Activated CD8-positive, alpha-beta memory T cell treated with anti-CD3 and anti-CD28 coated beads, Interleukin-2, amount 50 U/mL, for 4 hours (primary cell): ENCODE data around the gene VDAC2.

Source experiments
- DNase-seq: peaks from one replicate; pipeline ENCODE4 v3.0.0-alpha.2; 2020

VDAC2 gene

DNA sequence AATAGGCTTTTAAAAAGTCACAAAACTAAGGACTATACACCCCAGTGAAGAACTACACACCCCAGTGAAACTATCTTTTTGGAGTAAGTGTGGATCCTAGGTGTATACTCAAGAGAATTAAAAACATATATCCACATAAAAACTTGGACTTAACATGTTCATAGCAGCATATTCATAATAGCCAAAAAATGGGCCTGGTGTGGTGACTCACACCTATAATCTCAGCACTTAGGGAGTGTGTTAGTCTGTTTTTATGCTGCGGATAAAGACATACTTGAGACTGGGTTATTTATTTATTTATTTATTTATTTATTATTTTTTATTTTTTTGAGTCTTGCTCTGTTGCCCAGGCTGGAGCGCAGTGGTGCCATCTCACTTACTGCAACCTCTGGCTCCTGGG, 44.1 kb downstream of the VDAC2 start:
- no peak for DNase-seq

DNA sequence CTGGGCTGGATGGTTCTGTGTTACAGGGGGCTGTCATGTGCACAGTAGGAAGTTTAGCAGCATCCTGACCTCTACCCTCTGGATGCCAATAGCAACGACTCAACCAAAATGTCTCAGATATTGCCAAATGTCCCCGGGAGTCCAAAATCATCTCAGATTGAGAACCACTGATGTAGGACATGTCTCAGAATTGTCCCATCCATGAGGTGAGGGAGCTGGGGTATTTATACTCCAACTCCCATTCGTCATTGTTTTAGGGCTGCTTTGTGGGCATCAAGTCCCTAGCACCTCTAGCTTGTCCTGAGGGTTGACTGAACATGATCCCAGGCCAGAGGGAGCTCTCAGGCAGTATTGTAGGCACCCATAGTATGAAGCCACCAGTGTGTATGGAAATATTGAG, 50.4 kb downstream of the VDAC2 start:
- DNase-seq = no peak

DNA sequence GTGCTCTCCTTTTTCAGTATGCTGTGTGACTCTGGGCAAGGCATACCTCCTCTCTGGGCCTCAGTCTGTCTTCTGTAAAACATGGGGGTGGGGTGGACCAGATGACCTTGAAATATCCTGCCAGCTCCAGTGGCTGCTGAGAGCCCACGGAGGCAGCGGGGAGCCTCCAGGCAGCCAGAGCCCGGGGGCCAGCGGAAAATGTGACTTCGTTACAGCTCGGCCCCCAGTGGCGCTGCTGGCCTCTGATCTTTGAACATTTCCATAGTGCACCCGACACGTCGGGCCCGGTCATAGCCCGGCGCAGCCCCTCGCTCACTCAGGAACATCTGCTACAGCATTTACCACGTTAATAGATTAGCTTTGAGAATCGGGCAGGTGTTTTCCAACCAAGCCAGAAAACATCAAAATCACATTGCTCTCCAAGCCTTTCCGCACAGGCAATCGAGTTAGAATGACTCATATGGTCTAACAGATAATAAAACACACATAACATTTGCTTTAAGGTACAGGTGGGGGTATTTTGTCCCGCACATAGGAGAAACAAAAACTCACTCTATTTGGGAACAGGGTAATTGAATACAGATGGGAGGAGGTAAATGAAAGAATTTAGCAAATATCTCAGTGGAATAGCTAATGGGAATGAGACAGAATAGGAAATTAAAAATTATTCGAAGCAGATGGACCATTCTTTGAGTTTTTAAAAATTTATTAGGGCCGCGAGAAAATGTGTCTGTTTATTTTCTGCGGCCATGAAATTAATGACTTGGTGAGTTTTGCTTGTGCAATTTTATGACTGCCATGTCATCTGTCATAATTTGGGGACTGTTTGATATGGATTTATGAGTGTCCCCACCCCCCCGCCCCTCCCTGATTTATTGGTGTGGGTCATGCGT, 51.5 kb downstream of the VDAC2 start:
- no peak for DNase-seq

DNA sequence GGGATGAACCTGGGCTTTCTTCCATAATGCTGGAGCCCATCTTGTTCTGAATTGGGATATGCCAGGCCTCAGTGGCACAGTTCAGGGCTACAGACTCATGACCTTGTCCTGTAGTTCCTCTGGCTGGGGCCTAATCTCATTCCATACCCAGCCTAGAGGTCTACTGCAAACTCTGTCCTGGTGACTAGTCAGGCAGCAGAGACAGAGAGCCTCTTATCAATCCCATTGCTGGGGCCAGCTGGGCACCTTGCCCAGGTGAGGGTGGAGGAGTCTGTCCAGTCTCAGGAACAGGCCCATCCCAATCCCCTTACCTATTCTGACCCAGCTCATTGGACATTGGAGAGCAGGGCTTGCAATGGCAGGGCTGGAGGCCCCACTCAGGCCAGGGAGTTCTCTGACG, 53.2 kb downstream of the VDAC2 start:
- no peak for DNase-seq

DNA sequence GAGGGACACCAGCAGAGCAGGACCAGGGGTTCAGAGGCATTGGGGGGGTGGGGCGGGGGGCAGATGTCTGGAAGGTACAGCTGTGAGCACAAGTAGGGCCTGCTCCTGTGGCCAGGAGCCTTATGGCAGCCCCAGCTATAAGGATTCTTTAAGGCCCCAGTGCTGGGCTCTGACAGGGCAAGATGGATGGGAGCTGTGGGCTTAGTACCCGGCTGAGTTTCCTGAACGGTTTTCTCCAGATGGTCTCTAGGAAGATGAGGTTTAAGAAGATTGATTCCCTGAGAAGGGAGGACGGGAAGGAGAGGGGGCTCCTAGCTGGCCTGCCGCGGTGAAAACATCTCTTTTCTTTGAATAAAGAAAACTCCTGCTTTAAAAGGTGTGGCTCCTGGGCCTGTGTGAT, 55.3 kb downstream of the VDAC2 start:
- no peak for DNase-seq

DNA sequence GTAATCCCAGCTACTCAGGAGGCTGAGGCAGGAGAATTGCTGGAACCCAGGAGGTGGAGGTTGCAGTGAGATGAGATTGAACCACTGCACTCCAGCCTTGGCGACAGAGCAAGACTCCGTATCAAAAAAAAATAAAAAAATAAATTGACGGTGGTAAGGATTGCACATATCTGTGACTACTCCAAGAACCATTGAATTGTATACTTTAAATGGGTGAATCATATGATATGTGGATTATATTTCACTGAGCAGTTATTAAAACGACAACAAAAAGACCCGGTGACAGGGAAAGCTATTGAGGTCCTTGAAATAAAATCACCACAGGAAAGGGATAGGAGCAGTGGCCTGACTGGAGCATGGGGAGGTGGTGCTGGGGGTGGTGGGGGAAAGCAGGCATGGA, 56.3 kb downstream of the VDAC2 start:
- no peak for DNase-seq

DNA sequence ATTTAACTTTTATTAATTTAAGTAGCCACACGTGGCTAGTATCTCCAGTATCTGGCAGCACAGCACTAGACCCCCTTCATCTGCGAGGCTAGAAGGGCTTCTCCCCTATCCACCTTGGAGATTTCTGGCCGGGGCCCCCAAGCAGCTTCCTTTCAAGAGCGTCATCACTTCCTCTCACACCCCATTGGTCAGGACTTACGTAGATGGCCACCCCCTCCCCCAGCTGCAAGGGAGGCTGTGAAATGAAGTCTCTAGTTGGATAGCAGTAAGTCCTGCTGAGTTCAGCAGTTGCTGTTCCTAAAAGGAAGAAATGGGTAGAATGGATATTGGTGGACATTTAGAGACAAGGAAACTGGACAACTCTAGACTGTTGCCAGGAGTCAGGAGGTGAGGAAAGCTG, 59.0 kb downstream of the VDAC2 start:
- DNase-seq = no peak

DNA sequence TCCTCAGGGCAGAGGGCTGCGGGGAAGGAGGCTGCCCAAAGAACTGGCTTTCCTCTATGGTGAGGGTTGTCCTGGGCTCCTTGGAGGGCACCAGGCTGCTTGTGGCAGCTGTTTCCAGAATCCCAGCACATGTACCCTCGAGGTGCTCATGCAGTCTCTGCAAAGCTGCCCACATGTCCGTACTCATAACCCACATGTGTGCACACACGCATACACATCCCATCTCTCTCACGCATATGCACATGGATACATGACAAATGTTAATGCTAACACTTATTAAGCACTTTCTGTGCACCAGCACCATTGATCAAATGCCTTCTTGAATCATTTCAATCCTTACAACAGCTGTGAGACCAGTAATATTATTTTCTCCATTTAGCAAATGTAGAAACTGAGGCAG, 61.5 kb downstream of the VDAC2 start:
- no peak for DNase-seq

DNA sequence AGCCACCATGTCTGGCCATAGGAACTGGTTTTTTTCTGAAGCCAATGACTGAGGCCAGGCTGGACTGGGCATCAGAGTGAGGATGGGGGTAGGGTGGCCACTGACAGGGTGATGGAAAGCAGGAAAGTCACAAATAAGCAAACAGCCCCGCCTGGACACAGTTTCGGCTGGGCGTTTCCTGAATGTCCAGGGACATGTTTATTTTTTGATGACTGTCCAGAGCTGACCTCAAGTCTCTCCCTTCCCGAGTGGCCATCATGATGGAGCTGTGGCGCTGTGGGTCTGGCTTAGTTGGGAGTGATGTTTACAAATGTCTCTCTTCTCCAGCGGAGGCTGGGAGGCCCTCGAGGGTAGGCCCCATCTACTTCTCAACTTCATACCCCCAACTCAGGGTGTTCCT, 62.3 kb downstream of the VDAC2 start:
- DNase-seq = no peak

DNA sequence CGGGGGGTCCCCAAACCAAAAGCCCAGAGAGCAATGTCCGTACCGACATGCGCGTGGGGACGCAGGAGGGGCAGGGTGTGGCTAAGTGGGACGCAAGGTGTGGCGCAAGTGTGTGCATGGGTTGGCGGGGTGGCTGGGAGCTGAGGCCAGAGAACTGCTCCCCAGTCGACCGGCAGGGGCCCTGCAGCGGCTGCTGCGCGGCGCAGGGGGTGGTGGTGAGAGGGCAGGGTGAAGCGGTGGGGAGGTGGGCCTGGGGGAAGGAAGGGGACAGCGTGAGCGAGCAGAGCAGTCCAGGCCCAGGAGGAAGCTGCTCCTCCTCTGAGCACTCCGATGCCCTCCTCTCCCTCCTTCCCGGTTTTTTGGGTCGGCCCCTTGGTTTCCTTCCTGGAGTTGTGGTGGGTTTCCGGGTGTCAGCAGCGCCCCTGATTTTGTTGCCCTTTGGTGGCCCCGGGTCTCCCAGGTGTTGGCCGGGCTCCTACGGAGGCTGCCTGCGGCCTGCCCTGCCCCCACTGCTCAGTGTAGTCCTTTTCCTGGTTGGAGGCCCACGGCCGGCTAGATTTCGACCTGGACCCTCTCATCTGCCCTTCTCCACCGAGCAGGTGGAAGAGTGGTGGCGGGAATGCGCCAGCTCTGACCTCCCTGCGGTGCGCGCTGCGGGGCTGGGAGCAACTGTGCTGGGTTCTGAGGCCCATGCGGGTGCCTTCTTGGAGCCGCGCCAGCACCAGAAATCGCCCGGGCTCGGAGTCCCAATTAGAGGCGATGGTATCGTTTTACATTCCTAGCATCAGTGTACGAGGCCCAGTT, 65.7 kb downstream of the VDAC2 start:
- no peak for DNase-seq

DNA sequence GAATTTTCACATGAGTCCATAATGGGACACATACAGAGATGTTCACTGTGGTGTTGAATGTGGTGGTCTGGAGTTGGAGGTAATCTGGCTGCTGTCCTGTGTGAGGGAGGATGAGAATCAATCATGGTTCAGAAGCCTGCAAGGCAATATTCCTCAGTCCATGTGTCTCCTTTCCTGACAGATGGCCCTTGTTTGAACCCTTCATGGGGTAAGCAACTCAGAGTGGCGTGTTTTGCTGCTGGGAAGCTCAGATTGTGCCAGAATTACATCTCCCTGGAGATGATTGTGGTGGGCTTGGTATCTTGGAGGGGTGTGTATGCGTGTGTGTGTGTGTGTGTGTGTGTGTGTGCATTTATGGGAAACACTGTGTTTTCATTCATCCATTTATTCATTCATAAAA, 69.6 kb downstream of the VDAC2 start:
- no peak for DNase-seq
